ENCODE data around the gene ATG13.
"Not testable (repeated sequence)": the region's sequence is repeated elsewhere in the genome, so short reads cannot be mapped to it uniquely, and the experiment has no call there.

ATG13 gene

GRCh38 chr11:46617134-46617971, at the start of gene ATG13, which contains the start of gene HARBI1:
TSS of gene ATG13 (plus strand) at chr11:46617553. CDS start at chr11:46644292, 26,739 bp downstream.
TSS of gene HARBI1 (minus strand) at chr11:46617227. CDS start at chr11:46616237, 990 bp downstream.
- peak; percentile 96 for DNase-seq

GRCh38 chr11:46570790-46571398, 46.5 kb upstream of the ATG13 start:
- no peak for DNase-seq

GRCh38 chr11:46574656-46575055, 42.7 kb upstream of the ATG13 start:
- DNase-seq = no peak

- no peak for DNase-seq
These were observed 40.3 kb upstream of the ATG13 start for GRCh38 chr11:46577058-46577457.

GRCh38 chr11:46582588-46582987, 34.8 kb upstream of the ATG13 start:
- no peak for DNase-seq

GRCh38 chr11:46583513-46583912, 33.8 kb upstream of the ATG13 start:
- DNase-seq = not testable (repeated sequence)

- no peak for DNase-seq
These were observed 29.2 kb upstream of the ATG13 start for GRCh38 chr11:46588131-46588530.

- DNase-seq = no peak
These were observed 28.4 kb upstream of the ATG13 start for GRCh38 chr11:46588915-46589314.

GRCh38 chr11:46590740-46591605, 26.4 kb upstream of the ATG13 start:
- DNase-seq = no peak

GRCh38 chr11:46593550-46594373, 23.6 kb upstream of the ATG13 start, which contains the start of gene AMBRA1:
TSS of gene AMBRA1 (minus strand) at chr11:46594023. CDS start at chr11:46548380, 45,643 bp downstream.
- peak; percentile 93 for DNase-seq

- no peak for DNase-seq
These were observed 23.0 kb upstream of the ATG13 start for GRCh38 chr11:46594374-46594700.

GRCh38 chr11:46594785-46595184, 22.6 kb upstream of the ATG13 start:
- DNase-seq = no peak

- DNase-seq = no peak
These were observed 20.2 kb upstream of the ATG13 start for GRCh38 chr11:46597155-46597554.

GRCh38 chr11:46597609-46598219, 19.6 kb upstream of the ATG13 start:
- DNase-seq = no peak

- DNase-seq = no peak
These were observed 17.8 kb upstream of the ATG13 start for GRCh38 chr11:46599340-46600193.

GRCh38 chr11:46600194-46600960, 17.0 kb upstream of the ATG13 start:
- no peak for DNase-seq

- no peak for DNase-seq
These were observed 16.2 kb upstream of the ATG13 start for GRCh38 chr11:46601129-46601528.

- no peak for DNase-seq
These were observed 13.5 kb upstream of the ATG13 start for GRCh38 chr11:46603704-46604308.

GRCh38 chr11:46604796-46605195, 12.6 kb upstream of the ATG13 start:
- DNase-seq = no peak

GRCh38 chr11:46607516-46607915, 9.8 kb upstream of the ATG13 start:
- DNase-seq = no peak
